GM23248 (cell line): ENCODE measurements around the gene ABCF1. TPM values are rescaled to one million over a fixed set of nuclear protein-coding genes. Genes with fewer than 3 reads are reported as not detected.

Source experiments
- DNase-seq: peaks from one replicate; pipeline ENCODE4 v3.0.0-alpha.2; 2015
- H2AFZ ChIP-seq: fragments of 200-600 bp; sonication (generic); 2 replicates; pipeline ENCODE4 v1.6.1; 2016; ENCODE audit warnings: antibody characterized with exemption
- H3F3A ChIP-seq: fragments of 200-600 bp; sonication (generic); 2 replicates; pipeline ENCODE4 v1.6.1; 2016; ENCODE audit warnings: mild to moderate bottlenecking, antibody characterized with exemption, mixed run types; ENCODE audit not compliant: insufficient read depth
- H3K27ac ChIP-seq: fragments of 200-600 bp; sonication (generic); 2 replicates; pipeline ENCODE4 v1.5.1; 2016; ENCODE audit warnings: mild to moderate bottlenecking
- H3K27me3 ChIP-seq: fragments of 200-600 bp; sonication (generic); replicated peaks from 2 replicates; pipeline ENCODE4 v1.6.1; 2016; ENCODE audit warnings: mild to moderate bottlenecking; ENCODE audit not compliant: insufficient read depth
- H3K36me3 ChIP-seq: fragments of 200-600 bp; sonication (generic); 2 replicates; pipeline ENCODE4 v1.6.1; 2016; ENCODE audit warnings: low read depth, mild to moderate bottlenecking
- H3K4me1 ChIP-seq: fragments of 200-600 bp; sonication (generic); 2 replicates; pipeline ENCODE4 v1.6.1; 2016; ENCODE audit warnings: mild to moderate bottlenecking; ENCODE audit not compliant: insufficient read depth
- H3K4me2 ChIP-seq: fragments of 200-600 bp; sonication (generic); one replicate; pipeline ENCODE4 v1.6.1; 2016; ENCODE audit warnings: mild to moderate bottlenecking; ENCODE audit not compliant: unreplicated experiment
- H3K4me3 ChIP-seq: fragments of 200-600 bp; sonication (generic); 2 replicates; pipeline ENCODE4 v1.5.1; 2016; ENCODE audit warnings: mild to moderate bottlenecking
- H3K79me2 ChIP-seq: fragments of 200-600 bp; sonication (generic); 2 replicates; pipeline ENCODE4 v1.6.1; 2016; ENCODE audit warnings: mild to moderate bottlenecking; ENCODE audit not compliant: insufficient read depth
- H3K9ac ChIP-seq: fragments of 200-600 bp; sonication (generic); 2 replicates; pipeline ENCODE4 v1.6.1; 2016; ENCODE audit warnings: mild to moderate bottlenecking
- H3K9me2 ChIP-seq: fragments of 200-600 bp; sonication (generic); 2 replicates; pipeline ENCODE4 v1.6.1; 2016; ENCODE audit warnings: mixed run types, mild to moderate bottlenecking, moderate library complexity; ENCODE audit not compliant: insufficient read depth
- H3K9me3 ChIP-seq: fragments of 200-600 bp; sonication (generic); one replicate; pipeline ENCODE4 v1.6.1; 2017; ENCODE audit warnings: low read depth
- H4K20me1 ChIP-seq: fragments of 200-600 bp; sonication (generic); 2 replicates; pipeline ENCODE4 v1.6.0; 2016; ENCODE audit not compliant: insufficient read depth
- EZH2 ChIP-seq: fragments of 200-600 bp; sonication (generic); IDR thresholded peaks from 2 replicates; pipeline ENCODE4 v1.6.1; 2018; ENCODE audit warnings: antibody characterized with exemption, mild to moderate bottlenecking; ENCODE audit not compliant: insufficient read depth, poor library complexity, severe bottlenecking
- EZH2phosphoT487 ChIP-seq: fragments of 200-600 bp; sonication (generic); IDR thresholded peaks from 2 replicates; pipeline ENCODE4 v1.6.1; 2018; ENCODE audit warnings: antibody characterized with exemption, moderate library complexity, mild to moderate bottlenecking, low read depth; ENCODE audit not compliant: insufficient read depth
- WGBS, 2 experiments: methylation state at CpG; one replicate each; pipeline ENCODE4 v1.1.6; 2015 to 2017; ENCODE audit warnings: low lambda C conversion rate in 2 of 2, low coverage in 1 of 2; ENCODE audit errors: missing lambda C conversion rate in 2 of 2; 5-methylcytosine and 5-hydroxymethylcytosine counted together
- in situ Hi-C: fragments of 300-500 bp; cut with MboI; formaldehyde crosslinking; loops from 2 replicates; pipeline ENCODE4 v1.15.0; 2020
- polyA plus RNA-seq: library from polyadenylated mRNA; unstranded; fragments of >200 nt; fragmentation: Nextera tagmentation; extraction: Ambion mirVana; gene quantifications from 2 replicates; pipeline ENCODE4 v1.2.1, GENCODE V29; 2016
- total RNA-seq: library from RNA; depleted of rRNA; stranded (reverse); fragments of >200 nt; shearing (Covaris generic); gene quantifications from 2 replicates; pipeline ENCODE4 v1.2.3, GENCODE V29; 2014

ABCF1 gene
- total and polyA plus RNA-seq, 2 experiments from 2014 or later: 31.3 to 39.7 TPM

GRCh38 chr6:30616811-30617564 lies 45.7 kb downstream of the ABCF1 start, which contains the start of gene PPP1R10:
Gene PPP1R10, minus strand, starts transcription at chr6:30617243. Its CDS starts 7,299 bp downstream, at chr6:30609944.
- peaks cover 46% of the 10 kb centered on the region for H3F3A ChIP-seq
- TF ChIP-seq EZH2: no peak
- H3K79me2 ChIP-seq: peaks cover 69% of the 10 kb centered on the region
- peak within 1 kb of the TSS; percentile 98 for H3K27ac ChIP-seq
- peaks cover 29% of the 10 kb centered on the region for H3K36me3 ChIP-seq
- DNase-seq: peak; percentile 100
- peak within 1 kb of the TSS; percentile 99 for H3K4me3 ChIP-seq
- H3K27me3 ChIP-seq: no peaks in the 10 kb centered on the region
- H3K9me2 ChIP-seq: no peaks in the 10 kb centered on the region
- peak within 1 kb of the TSS; percentile 88 for H2AFZ ChIP-seq
- no peaks in the 10 kb centered on the region for H3K9me3 ChIP-seq
- H3K9ac ChIP-seq: peak within 1 kb of the TSS; percentile 100
- in situ Hi-C loops: no loop called here
- peak within 1 kb of the TSS; percentile 95 for H3K4me2 ChIP-seq
- WGBS, 2 experiments: 0% methylated on average over 40 of the region's 40 CpGs
- peaks cover 32% of the 10 kb centered on the region for H3K4me1 ChIP-seq
- no peaks in the 10 kb centered on the region for H4K20me1 ChIP-seq

GRCh38 chr6:30617565-30618269 lies 46.5 kb downstream of the ABCF1 start, which contains the start of gene MRPS18B:
Gene MRPS18B, plus strand, starts transcription at chr6:30617840. Its CDS starts 26 bp downstream, at chr6:30617866.
- Histone ChIP-seq H3K36me3 (peaks cover 30% of the 10 kb centered on the region), H3F3A (peaks cover 41% of the 10 kb centered on the region), H3K4me3 (peak within 1 kb of the TSS; percentile 99), H3K4me2 (peak within 1 kb of the TSS; percentile 95), H2AFZ (peak within 1 kb of the TSS; percentile 88), H3K9me3 (no peaks in the 10 kb centered on the region), H3K27ac (peak within 1 kb of the TSS; percentile 98), H3K27me3 (no peaks in the 10 kb centered on the region), H3K9ac (peak within 1 kb of the TSS; percentile 100), H4K20me1 (no peaks in the 10 kb centered on the region), H3K79me2 (peaks cover 66% of the 10 kb centered on the region), H3K9me2 (no peaks in the 10 kb centered on the region), H3K4me1 (peaks cover 30% of the 10 kb centered on the region)
- TF ChIP-seq EZH2phosphoT487 (no peak), EZH2 (no peak)
- peak; percentile 99 for DNase-seq
- in situ Hi-C loops: no loop called here
- 1% methylated on average over 34 of the region's 34 CpGs for WGBS, 2 experiments

- Histone ChIP-seq H3K9ac (peak overlapping the region; percentile 100), H3K4me3 (peak overlapping the region; percentile 99), H3K4me2 (peak overlapping the region; percentile 91), H3K9me3 (no peaks in the 10 kb centered on the region), H3F3A (peaks cover 40% of the 10 kb centered on the region), H3K36me3 (peaks cover 36% of the 10 kb centered on the region), H2AFZ (peak overlapping the region; percentile 88), H4K20me1 (no peaks in the 10 kb centered on the region), H3K27me3 (no peaks in the 10 kb centered on the region), H3K79me2 (peaks cover 70% of the 10 kb centered on the region), H3K4me1 (peaks cover 24% of the 10 kb centered on the region), H3K9me2 (no peaks in the 10 kb centered on the region), H3K27ac (peak overlapping the region; percentile 98)
- 12 to 15% methylated on average over 8 of the region's 8 CpGs for WGBS, 2 experiments
- peak; percentile 63 for DNase-seq
- in situ Hi-C loops: no loop called here
- no peak for TF ChIP-seq EZH2
- no peak for TF ChIP-seq EZH2phosphoT487
Measured at GRCh38 chr6:30618270-30618797, 47.1 kb downstream of the ABCF1 start.

GRCh38 chr6:30619561-30619960 lies 48.3 kb downstream of the ABCF1 start:
- H3K4me3 ChIP-seq: no peak overlapping the region
- peaks cover 37% of the 10 kb centered on the region for H3F3A ChIP-seq
- H3K9me3 ChIP-seq: no peaks in the 10 kb centered on the region
- no peaks in the 10 kb centered on the region for H3K27me3 ChIP-seq
- peak overlapping the region; percentile 91 for H3K4me2 ChIP-seq
- WGBS, 2 experiments: 98 to 99% methylated on average over 11 of the region's 11 CpGs
- no peak overlapping the region for H3K27ac ChIP-seq
- H2AFZ ChIP-seq: no peak overlapping the region
- DNase-seq: no peak
- in situ Hi-C loops: no loop called here
- no peak for TF ChIP-seq EZH2
- TF ChIP-seq EZH2phosphoT487: no peak
- peaks cover 58% of the 10 kb centered on the region for H3K79me2 ChIP-seq
- no peaks in the 10 kb centered on the region for H3K9me2 ChIP-seq
- peaks cover 12% of the 10 kb centered on the region for H3K4me1 ChIP-seq
- H4K20me1 ChIP-seq: no peaks in the 10 kb centered on the region
- peaks cover 40% of the 10 kb centered on the region for H3K36me3 ChIP-seq
- no peak overlapping the region for H3K9ac ChIP-seq
